Panc1 (cell line): ENCODE data around the gene CSDE1. TPM values are rescaled to one million over a fixed set of nuclear protein-coding genes. Genes with fewer than 3 reads are reported as not detected.

Experiments used
- ATAC-seq: fragments of 200-7000 bp; cut with Tn5 transposase; 2 replicates; pipeline ENCODE4 v1.9.1; 2020; ENCODE audit warnings: mild to moderate bottlenecking, moderate library complexity
- BruUV-seq: library from RNA; stranded (reverse); fragments of 400-500 nt; replicated peaks from 2 replicates; lab custom pipeline; 2021; lab: Mats Ljungman, UMichigan
- CTCF ChIA-PET: fragments of 300-600 bp; sonication (Branson Sonifier 250); formaldehyde crosslinking; loops from one replicate; lab custom pipeline; 2022; ENCODE audit warnings: antibody characterized with exemption; lab: Charles Lee
- POLR2A ChIA-PET: fragments of 300-600 bp; sonication (Branson Sonifier 250); formaldehyde crosslinking; loops from one replicate; lab custom pipeline; 2022; ENCODE audit warnings: antibody characterized with exemption; lab: Charles Lee
- DNase-seq: peaks from one replicate; pipeline ENCODE4 v3.0.0-alpha.2; 2010; ENCODE audit warnings: low read depth, low spot score
- H3K27ac ChIP-seq: 2 replicates; pipeline ENCODE4 v1.5.1; 2011; ENCODE audit warnings: mild to moderate bottlenecking, low read length, inconsistent platforms
- H3K27me3 ChIP-seq: fragments of 200-500 bp; sonication (Bioruptor generic); 2 replicates; pipeline ENCODE4 v1.6.0; 2014; ENCODE audit warnings: low read length, inconsistent platforms; ENCODE audit not compliant: control insufficient read depth, insufficient read depth
- H3K36me3 ChIP-seq: fragments of 200-500 bp; sonication (Bioruptor generic); 2 replicates; pipeline ENCODE4 v1.5.1; 2014; ENCODE audit warnings: inconsistent platforms, mild to moderate bottlenecking, low read length, moderate library complexity; ENCODE audit not compliant: control insufficient read depth, insufficient read depth
- H3K4me1 ChIP-seq: 2 replicates; pipeline ENCODE4 v1.5.1; 2011; ENCODE audit warnings: inconsistent platforms, mild to moderate bottlenecking, low read length, moderate library complexity; ENCODE audit not compliant: control insufficient read depth, insufficient read depth
- H3K4me3 ChIP-seq, 2 experiments: 2 replicates each; pipeline ENCODE4 v1.5.1; 2011 to 2012; ENCODE audit warnings: low read depth in 2 of 2, low read length in 2 of 2, mild to moderate bottlenecking in 2 of 2, inconsistent platforms in 1 of 2, moderate library complexity in 1 of 2
- H3K9me3 ChIP-seq: fragments of 200-500 bp; sonication (Bioruptor generic); 2 replicates; pipeline ENCODE4 v1.5.1; 2014; ENCODE audit warnings: low read depth, mild to moderate bottlenecking, inconsistent platforms, low read length, moderate library complexity; ENCODE audit not compliant: control insufficient read depth, insufficient read depth
- CTCF ChIP-seq: fragments of 450-650 bp; IDR thresholded peaks from 2 replicates; pipeline ENCODE4 v1.5.1; 2017; ENCODE audit warnings: mild to moderate bottlenecking
- POLR2AphosphoS5 ChIP-seq: IDR thresholded peaks from 2 replicates; pipeline ENCODE4 v1.6.1; 2012; ENCODE audit warnings: mild to moderate bottlenecking, low read depth, low read length, moderate library complexity
- SIN3A ChIP-seq: IDR thresholded peaks from 2 replicates; pipeline ENCODE4 v1.6.1; 2012; ENCODE audit warnings: low read depth, mild to moderate bottlenecking, low read length, moderate library complexity, borderline replicate concordance; ENCODE audit not compliant: insufficient read depth
- TCF7L2 ChIP-seq: IDR thresholded peaks from 2 replicates; pipeline ENCODE4 v1.6.1; 2011; ENCODE audit warnings: mild to moderate bottlenecking, low read depth, low read length, inconsistent platforms
- in situ Hi-C: cut with HindIII; loops from 2 replicates; pipeline ENCODE4 v1.10.0; 2016; ENCODE audit warnings: low sequenced_read_pairs, low pct_unique_long_range_greater_than_20kb
- intact Hi-C: fragments of 100-400 bp; cut with micrococcal nuclease; formaldehyde crosslinking; loops from one replicate; pipeline ENCODE4 v1.10.0; 2022; ENCODE audit not compliant: unreplicated experiment
- total RNA-seq: library from RNA; stranded (reverse); gene quantifications from one replicate; pipeline ENCODE4 v1.2.1, GENCODE V29; 2021; ENCODE audit not compliant: unreplicated experiment
- TF ChIP-seq, protein P1 (sequence below), 2 experiments: IDR thresholded peaks; 2 replicates each; pipeline ENCODE4 v1.6.1; 2011 to 2012; ENCODE audit warnings: low read depth in 2 of 2, control low read depth in 1 of 2, low read length in 1 of 2, mild to moderate bottlenecking in 1 of 2, moderate library complexity in 1 of 2; ENCODE audit not compliant: insufficient read depth in 1 of 2

Gene CSDE1
- total RNA-seq, 1 experiment from 2014 or later: 347 TPM

GRCh38 chr1:114782476-114782875 is 24.7 kb upstream of the CSDE1 start:
- H3K4me1 ChIP-seq: peaks cover 6% of the 10 kb centered on the region; the same call in 1 of the 2 replicates
- H3K4me3 ChIP-seq: no peak overlapping the region
- peaks cover 6% of the 10 kb centered on the region for H3K36me3 ChIP-seq
- DNase-seq (no peak), ATAC-seq (no peak)
- no peaks in the 10 kb centered on the region; the same call in 1 of the 2 replicates for H3K27me3 ChIP-seq
- no peak overlapping the region for H3K27ac ChIP-seq
- TF ChIP-seq SIN3A (no peak), TCF7L2 (no peak), CTCF (no peak), POLR2AphosphoS5 (no peak)
- TF ChIP-seq, protein P1, sequence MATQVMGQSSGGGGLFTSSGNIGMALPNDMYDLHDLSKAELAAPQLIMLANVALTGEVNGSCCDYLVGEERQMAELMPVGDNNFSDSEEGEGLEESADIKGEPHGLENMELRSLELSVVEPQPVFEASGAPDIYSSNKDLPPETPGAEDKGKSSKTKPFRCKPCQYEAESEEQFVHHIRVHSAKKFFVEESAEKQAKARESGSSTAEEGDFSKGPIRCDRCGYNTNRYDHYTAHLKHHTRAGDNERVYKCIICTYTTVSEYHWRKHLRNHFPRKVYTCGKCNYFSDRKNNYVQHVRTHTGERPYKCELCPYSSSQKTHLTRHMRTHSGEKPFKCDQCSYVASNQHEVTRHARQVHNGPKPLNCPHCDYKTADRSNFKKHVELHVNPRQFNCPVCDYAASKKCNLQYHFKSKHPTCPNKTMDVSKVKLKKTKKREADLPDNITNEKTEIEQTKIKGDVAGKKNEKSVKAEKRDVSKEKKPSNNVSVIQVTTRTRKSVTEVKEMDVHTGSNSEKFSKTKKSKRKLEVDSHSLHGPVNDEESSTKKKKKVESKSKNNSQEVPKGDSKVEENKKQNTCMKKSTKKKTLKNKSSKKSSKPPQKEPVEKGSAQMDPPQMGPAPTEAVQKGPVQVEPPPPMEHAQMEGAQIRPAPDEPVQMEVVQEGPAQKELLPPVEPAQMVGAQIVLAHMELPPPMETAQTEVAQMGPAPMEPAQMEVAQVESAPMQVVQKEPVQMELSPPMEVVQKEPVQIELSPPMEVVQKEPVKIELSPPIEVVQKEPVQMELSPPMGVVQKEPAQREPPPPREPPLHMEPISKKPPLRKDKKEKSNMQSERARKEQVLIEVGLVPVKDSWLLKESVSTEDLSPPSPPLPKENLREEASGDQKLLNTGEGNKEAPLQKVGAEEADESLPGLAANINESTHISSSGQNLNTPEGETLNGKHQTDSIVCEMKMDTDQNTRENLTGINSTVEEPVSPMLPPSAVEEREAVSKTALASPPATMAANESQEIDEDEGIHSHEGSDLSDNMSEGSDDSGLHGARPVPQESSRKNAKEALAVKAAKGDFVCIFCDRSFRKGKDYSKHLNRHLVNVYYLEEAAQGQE (IDR thresholded peaks at IDR 0.05; ENCODE audit: insufficient read depth in 1 of 2, low read depth in 2 of 2, low read length in 1 of 2): no peak
- in situ Hi-C loops (no loop called here), intact Hi-C loops (no loop called here)
- no peaks in the 10 kb centered on the region for H3K9me3 ChIP-seq
- POLR2A ChIA-PET: no interaction called here
- BruUV-seq: no TSS peak
- CTCF ChIA-PET: no interaction called here

DNA sequence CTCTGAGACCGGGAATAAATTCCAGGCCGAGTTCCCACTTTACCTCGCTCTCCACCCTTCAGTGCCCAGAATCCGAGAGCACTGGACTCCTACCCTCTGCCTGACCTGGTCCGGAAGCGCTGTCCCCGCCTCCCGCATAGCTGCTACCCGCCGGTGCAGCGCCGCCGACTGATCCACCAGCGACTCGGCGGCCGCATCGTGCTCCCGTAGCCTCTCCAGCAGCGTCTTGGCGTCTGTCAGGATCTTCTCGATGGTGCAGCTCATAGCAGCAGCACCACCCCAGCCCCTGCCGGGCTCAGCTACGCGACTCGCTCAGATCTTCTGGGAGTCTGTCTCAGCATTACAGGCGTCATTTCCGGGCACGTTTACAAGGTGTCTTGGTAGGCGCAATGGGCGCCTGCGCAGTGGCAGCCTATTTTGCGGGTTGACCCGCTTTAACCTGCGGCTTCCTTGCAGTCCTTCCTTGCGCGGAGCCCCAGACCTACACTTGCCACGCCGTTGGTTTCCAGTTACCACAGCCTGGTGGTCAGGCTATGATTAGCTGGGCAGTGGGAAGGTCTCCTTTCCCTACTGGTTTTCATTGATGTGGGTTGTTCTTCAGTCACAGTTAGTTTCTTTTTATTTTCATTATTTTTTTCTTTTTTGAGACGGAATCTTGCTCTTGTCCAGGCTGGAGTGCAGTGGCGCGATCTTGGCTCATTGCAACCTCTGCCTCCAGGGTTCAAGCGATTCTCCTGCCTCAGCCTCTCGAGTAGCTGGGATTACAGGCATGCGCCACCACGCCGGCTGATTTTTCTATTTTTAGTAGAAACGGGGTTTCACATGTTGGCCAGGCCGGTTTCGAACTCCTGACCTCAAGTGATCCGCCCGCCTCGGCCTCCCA is 22.8 kb upstream of the CSDE1 start, which contains the start of gene SIKE1:
TSS of gene SIKE1 (minus strand) at position 342 of the 883 bp plus-strand sequence. CDS start at position 264, 78 bp downstream.
- Histone ChIP-seq H3K27ac (peak within 1 kb of the TSS; percentile 88), H3K4me3 (peak within 1 kb of the TSS; percentile 91 to 98), H3K36me3 (peaks cover 6% of the 10 kb centered on the region), H3K9me3 (no peaks in the 10 kb centered on the region), H3K27me3 (no peaks in the 10 kb centered on the region; the same call in 1 of the 2 replicates), H3K4me1 (peaks cover 6% of the 10 kb centered on the region; the same call in 1 of the 2 replicates)
- TF ChIP-seq POLR2AphosphoS5: peak; percentile 86
- TF ChIP-seq, protein P1 (IDR thresholded peaks at IDR 0.05; ENCODE audit: insufficient read depth in 1 of 2, low read depth in 2 of 2, low read length in 1 of 2): peak in 1 of 2 experiments; percentile 19; a peak in 1 of 4 replicates
- TF ChIP-seq TCF7L2: no peak
- TF ChIP-seq SIN3A: 0 out of 2 replicates have a peak, but pooled peaks have one; percentile 46
- no peak for TF ChIP-seq CTCF
- POLR2A ChIA-PET: no interaction called here
- ATAC-seq (peak; percentile 100), DNase-seq (peak; percentile 69)
- intact Hi-C loops (no loop called here), in situ Hi-C loops (no loop called here)
- CTCF ChIA-PET: no interaction called here
- BruUV-seq: no TSS peak
